Measurements from ENCODE around the gene PLLP. TPM values are rescaled to one million over a fixed set of nuclear protein-coding genes. Genes with fewer than 3 reads are reported as not detected.

The PLLP gene
- total RNA-seq, 2 experiments from 2014 or later = 0.25 to 0.41 TPM

DNA sequence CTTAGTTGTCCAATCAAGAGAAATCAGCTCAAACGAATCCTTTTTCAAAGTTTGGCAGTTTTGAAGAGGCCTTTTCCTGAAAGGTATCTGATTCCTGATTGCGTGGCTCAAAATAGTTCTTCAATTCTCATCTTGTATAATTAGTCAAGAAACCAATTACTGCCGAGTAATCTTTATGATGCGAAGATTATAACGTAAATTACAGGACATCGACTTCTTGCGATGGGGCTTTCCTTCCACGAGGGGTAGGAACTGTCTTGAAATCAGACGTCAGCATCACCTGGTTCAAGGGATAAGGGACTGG is 40.1 kb downstream of the PLLP start:
- H3K27me3 Mint-ChIP-seq (ENCODE audit: low read depth) = no peaks in the 10 kb centered on the region
- DNase-seq = no peak
- intact Hi-C loops (cut with micrococcal nuclease) = loop anchor here (1.0 to 2.0 kb wide), 5 partner anchors 40 to 173 kb away; partner anchors contain the start of genes PLLP, PSME3IP1 and RSPRY1
- H3K9me3 Mint-ChIP-seq = no peaks in the 10 kb centered on the region
- peaks cover 5% of the 10 kb centered on the region for H3K36me3 Mint-ChIP-seq (ENCODE audit: low read depth)
- CTCF ChIA-PET = interaction anchor here (1.8 kb wide), 1 partner anchor 9 kb away, joined by 6 read pairs; no protein-coding TSS in a partner anchor
- peak overlapping the region; percentile 93 for H3K4me3 Mint-ChIP-seq
- H3K4me1 Mint-ChIP-seq (ENCODE audit: low read depth) = peaks cover 16% of the 10 kb centered on the region
- H3K27ac Mint-ChIP-seq = peak overlapping the region; percentile 91

DNA sequence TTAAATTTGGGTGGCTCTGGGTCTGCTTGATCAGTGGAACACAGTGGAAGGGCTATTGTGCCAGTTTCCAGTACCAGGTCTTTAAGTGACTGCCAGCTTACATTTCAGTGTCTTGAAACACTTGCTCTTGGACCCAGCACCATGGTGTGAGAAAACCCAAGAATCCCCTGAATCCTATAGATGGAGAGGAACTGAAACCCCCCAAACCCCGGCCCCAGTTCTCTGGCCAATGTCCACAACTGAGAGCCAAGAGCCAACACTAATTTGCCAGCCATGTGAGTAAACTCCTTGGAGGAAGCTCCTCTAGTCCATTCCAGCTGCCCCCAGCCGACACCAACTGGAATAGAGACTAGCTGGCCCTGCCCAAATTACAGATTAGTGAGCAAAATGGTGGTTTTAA is 41.8 kb downstream of the PLLP start:
- H3K27me3 Mint-ChIP-seq (ENCODE audit: low read depth) = no peaks in the 10 kb centered on the region
- intact Hi-C loops (cut with micrococcal nuclease) = no loop called here
- H3K27ac Mint-ChIP-seq = no peak overlapping the region
- H3K4me3 Mint-ChIP-seq = no peak overlapping the region
- peaks cover 2% of the 10 kb centered on the region for H3K36me3 Mint-ChIP-seq (ENCODE audit: low read depth)
- CTCF ChIA-PET = no interaction called here
- no peaks in the 10 kb centered on the region for H3K9me3 Mint-ChIP-seq
- H3K4me1 Mint-ChIP-seq (ENCODE audit: low read depth) = peaks cover 20% of the 10 kb centered on the region
- no peak for DNase-seq

DNA sequence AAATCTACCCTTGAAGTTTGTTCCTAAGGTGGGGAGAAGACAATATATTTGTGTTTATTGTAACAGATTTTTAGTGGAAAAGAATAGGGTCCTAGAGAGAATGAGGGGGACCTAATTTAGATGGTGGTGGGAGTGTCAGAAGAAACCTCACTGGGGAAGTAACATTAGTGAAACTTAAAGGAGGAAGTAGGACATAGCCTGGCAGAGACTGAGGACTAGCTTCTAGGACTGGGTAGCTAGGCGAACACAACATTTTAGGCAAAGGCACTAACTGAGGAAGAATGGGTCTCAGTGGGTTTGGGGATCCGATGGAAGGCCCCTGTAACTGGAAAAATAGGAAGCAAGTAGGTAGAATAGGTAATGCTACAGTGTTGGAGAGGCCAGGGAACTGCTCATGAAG is 43.6 kb downstream of the PLLP start:
- no peak overlapping the region for H3K4me3 Mint-ChIP-seq
- H3K4me1 Mint-ChIP-seq (ENCODE audit: low read depth) = peaks cover 20% of the 10 kb centered on the region
- H3K27me3 Mint-ChIP-seq (ENCODE audit: low read depth) = no peaks in the 10 kb centered on the region
- CTCF ChIA-PET = interaction anchor here (1.4 kb wide), 1 partner anchor 176 kb away, joined by 6 read pairs; no protein-coding TSS in a partner anchor
- no peak for DNase-seq
- no peaks in the 10 kb centered on the region for H3K9me3 Mint-ChIP-seq
- intact Hi-C loops (cut with micrococcal nuclease) = no loop called here
- H3K36me3 Mint-ChIP-seq (ENCODE audit: low read depth) = peaks cover 5% of the 10 kb centered on the region
- H3K27ac Mint-ChIP-seq = no peak overlapping the region

DNA sequence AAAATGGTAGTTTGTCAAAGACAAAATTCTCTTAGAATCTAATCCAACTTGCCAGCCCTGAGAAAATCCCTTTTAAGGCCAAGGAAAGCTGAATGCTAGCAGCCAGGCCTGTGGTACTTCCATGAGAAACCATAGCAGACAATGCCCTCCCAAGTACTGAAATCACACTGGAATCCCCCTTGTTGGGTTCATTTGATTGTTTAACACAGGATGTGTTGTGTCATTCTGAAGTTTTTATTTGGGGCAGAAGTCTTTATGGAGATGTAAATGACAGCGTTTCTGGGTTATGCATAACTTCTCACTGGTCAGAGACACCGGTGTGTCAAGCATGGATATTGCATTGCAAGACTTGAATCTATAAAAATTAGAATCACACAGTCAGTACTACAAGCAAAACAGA is 45.4 kb downstream of the PLLP start:
- CTCF ChIA-PET = interaction anchor here (0.6 to 0.7 kb wide), 2 partner anchors 23 to 31 kb away, joined by 3 read pairs; no protein-coding TSS in a partner anchor
- H3K27ac Mint-ChIP-seq = peak overlapping the region; percentile 7

DNA sequence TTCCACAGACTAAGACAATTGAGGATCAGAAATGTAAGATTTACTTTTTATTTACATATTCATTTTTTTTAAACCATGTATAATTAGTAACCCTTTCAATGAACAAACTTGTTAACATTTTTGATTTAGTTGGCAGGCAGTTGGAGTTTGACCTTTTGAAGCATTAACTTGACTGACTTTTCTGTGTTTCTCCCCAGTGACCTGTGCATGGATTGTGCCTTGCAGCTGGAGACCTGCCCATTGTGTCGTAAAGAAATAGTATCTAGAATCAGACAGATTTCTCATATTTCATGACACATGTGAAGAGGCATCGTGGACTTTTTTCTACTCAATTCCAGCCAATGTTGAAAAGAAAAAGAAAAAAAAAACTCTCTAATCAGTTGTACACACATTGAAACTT is 45.8 kb downstream of the PLLP start:
- DNase-seq = no peak
- Mint-ChIP-seq H3K4me3 (no peak overlapping the region), H3K36me3 (ENCODE audit: low read depth) (peaks cover 12% of the 10 kb centered on the region), H3K9me3 (no peaks in the 10 kb centered on the region), H3K27me3 (ENCODE audit: low read depth) (no peaks in the 10 kb centered on the region), H3K4me1 (ENCODE audit: low read depth) (peaks cover 16% of the 10 kb centered on the region), H3K27ac (peak overlapping the region; percentile 7)
- intact Hi-C loops (cut with micrococcal nuclease) = no loop called here
- CTCF ChIA-PET = interaction anchor here (0.6 kb wide), 1 partner anchor 31 kb away, joined by 3 read pairs; no protein-coding TSS in a partner anchor

More for the DNA sequence above, 45.4 kb downstream of the PLLP start:
- H3K9me3 Mint-ChIP-seq = no peaks in the 10 kb centered on the region
- H3K4me1 Mint-ChIP-seq (ENCODE audit: low read depth) = peaks cover 16% of the 10 kb centered on the region
- H3K4me3 Mint-ChIP-seq = no peak overlapping the region
- peaks cover 9% of the 10 kb centered on the region for H3K36me3 Mint-ChIP-seq (ENCODE audit: low read depth)
- intact Hi-C loops (cut with micrococcal nuclease) = no loop called here
- DNase-seq = no peak
- H3K27me3 Mint-ChIP-seq (ENCODE audit: low read depth) = no peaks in the 10 kb centered on the region

DNA sequence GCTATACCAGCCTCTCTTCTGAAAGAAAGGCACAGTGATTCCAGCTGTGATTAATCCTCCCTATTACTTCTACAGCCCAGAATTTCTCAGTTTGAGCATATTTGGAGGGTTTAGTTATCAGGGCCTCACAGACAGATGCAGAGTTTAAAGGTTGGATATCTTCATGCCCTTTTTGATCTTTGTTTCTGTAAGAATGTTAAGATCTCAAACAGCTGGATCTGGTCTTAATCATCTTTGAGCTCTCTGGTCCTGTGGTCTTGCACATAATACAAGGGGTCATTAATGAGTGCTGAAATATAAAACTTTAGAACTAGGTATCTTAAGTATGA is 48.5 kb downstream of the PLLP start:
- no peak overlapping the region for H3K4me3 Mint-ChIP-seq
- no peaks in the 10 kb centered on the region for H3K9me3 Mint-ChIP-seq
- H3K36me3 Mint-ChIP-seq (ENCODE audit: low read depth) = peaks cover 18% of the 10 kb centered on the region
- CTCF ChIA-PET = interaction anchor here (0.8 to 1.8 kb wide), 5 partner anchors 9 to 283 kb away, joined by 3 to 6 read pairs (median 4); partner anchors contain the start of gene ARL2BP
- H3K27ac Mint-ChIP-seq = peak overlapping the region; percentile 6
- no peak for DNase-seq
- intact Hi-C loops (cut with micrococcal nuclease) = no loop called here
- H3K4me1 Mint-ChIP-seq (ENCODE audit: low read depth) = peaks cover 14% of the 10 kb centered on the region
- no peaks in the 10 kb centered on the region for H3K27me3 Mint-ChIP-seq (ENCODE audit: low read depth)

DNA sequence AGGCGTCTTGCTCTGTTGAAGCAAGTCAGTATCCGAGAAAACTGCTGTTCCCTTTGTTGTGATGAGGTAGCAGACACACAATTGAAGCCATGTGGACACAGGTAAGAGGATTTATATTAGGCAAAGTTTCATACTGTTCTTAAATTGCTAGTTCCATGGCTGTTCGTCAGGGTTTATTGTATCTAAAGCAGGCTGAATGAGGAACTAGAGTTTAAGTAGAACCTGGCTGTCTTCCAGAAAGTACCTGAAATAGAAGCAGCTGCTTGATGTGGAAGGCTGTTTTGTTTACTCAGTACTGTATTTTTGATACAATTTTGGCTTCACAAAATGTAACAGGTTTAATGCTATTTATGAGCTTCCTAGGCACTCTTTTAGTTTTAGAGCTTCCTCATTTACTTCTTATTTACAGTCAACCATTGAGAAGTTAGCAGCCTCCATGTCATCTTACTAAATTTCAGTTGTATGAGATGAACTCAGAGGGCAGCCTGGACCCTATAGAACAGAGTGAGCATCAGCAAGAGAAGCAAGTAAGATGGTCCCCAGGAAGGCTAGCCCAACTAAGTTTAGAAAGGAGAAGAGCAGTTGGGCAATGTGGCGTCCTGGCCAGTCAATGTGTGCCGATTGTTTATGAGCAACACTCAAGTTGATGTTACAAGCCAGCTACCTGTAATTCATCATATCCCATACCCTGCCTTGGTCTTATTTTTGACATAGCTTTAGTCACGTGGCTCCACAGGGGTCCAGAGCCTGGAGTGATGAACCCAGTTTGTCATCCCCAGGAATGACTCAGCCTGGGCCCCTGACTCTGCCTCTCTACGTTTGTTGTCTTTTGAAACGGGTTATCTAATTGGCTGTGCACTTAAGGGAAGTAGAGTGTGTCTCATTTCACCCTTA is 49.1 kb downstream of the PLLP start:
- intact Hi-C loops (cut with micrococcal nuclease) = no loop called here
- peaks cover 14% of the 10 kb centered on the region for H3K4me1 Mint-ChIP-seq (ENCODE audit: low read depth)
- no peaks in the 10 kb centered on the region for H3K9me3 Mint-ChIP-seq
- H3K27me3 Mint-ChIP-seq (ENCODE audit: low read depth) = no peaks in the 10 kb centered on the region
- H3K27ac Mint-ChIP-seq = peak overlapping the region; percentile 6
- DNase-seq = peak; percentile 67
- H3K4me3 Mint-ChIP-seq = no peak overlapping the region
- H3K36me3 Mint-ChIP-seq (ENCODE audit: low read depth) = peaks cover 23% of the 10 kb centered on the region
- CTCF ChIA-PET = interaction anchor here (0.8 to 1.8 kb wide), 5 partner anchors 10 to 284 kb away, joined by 3 to 6 read pairs (median 4); partner anchors contain the start of gene ARL2BP

DNA sequence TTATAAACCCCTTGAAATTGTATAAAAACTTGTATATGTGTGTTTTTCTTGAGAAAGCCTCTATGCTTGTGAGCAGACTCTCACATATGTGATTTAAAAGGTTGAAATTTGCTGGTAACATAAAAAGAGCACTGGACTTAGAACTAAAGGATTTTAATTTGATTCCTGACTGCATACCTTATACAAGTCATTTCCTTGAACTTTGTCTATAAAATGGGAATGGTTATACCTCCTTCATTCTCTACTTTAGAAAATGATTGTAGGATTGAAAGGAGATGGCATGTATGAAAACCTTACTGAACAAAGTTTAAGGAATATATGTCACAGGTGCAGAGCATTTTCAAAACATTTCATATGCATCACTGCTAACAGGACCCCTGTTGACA is 49.8 kb downstream of the PLLP start:
- intact Hi-C loops (cut with micrococcal nuclease) = no loop called here
- Mint-ChIP-seq H3K4me1 (ENCODE audit: low read depth) (peaks cover 14% of the 10 kb centered on the region), H3K27ac (no peak overlapping the region), H3K27me3 (ENCODE audit: low read depth) (no peaks in the 10 kb centered on the region), H3K36me3 (ENCODE audit: low read depth) (peaks cover 22% of the 10 kb centered on the region), H3K9me3 (no peaks in the 10 kb centered on the region), H3K4me3 (no peak overlapping the region)
- CTCF ChIA-PET = interaction anchor here (1.2 kb wide), 1 partner anchor 11 kb away, joined by 6 read pairs; the partner anchor contains the start of gene ARL2BP
- no peak for DNase-seq

DNA sequence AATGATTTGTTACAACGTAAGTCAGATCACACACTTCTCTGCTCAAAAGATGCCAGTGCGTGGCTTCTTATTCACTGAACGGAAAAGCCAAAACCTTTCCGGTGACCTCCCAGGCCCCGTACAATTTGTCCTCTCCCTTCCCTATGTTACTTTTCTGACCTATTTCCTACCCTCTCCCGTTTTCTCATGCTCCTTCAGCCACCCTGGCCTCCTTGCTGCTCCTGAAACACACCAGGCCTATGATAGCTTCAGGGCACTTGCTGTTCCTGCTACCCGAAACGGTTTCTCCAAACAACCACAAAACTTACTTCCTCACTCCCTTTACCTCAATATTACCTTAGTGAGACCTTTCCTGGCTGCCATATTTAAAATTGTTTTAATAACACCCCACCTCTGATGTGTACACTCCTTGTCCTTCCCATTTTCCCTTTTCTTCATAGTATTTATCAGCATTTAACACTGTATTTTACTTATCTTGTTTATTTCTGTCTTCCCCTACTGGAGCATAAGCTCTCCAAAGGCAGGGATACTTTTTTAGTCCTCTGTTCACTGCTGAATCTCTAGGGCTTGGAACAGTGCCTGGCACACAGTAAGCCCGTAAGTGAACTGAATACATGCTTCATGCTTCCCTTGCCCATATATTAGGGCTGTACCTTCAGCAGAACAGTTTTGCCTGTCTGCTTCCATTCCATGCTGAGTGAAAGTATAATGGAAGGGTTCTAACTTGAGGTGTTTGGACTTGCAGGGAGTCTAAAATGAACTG is 50.3 kb downstream of the PLLP start:
- no peak overlapping the region for H3K4me3 Mint-ChIP-seq
- H3K9me3 Mint-ChIP-seq = no peaks in the 10 kb centered on the region
- intact Hi-C loops (cut with micrococcal nuclease) = no loop called here

DNA sequence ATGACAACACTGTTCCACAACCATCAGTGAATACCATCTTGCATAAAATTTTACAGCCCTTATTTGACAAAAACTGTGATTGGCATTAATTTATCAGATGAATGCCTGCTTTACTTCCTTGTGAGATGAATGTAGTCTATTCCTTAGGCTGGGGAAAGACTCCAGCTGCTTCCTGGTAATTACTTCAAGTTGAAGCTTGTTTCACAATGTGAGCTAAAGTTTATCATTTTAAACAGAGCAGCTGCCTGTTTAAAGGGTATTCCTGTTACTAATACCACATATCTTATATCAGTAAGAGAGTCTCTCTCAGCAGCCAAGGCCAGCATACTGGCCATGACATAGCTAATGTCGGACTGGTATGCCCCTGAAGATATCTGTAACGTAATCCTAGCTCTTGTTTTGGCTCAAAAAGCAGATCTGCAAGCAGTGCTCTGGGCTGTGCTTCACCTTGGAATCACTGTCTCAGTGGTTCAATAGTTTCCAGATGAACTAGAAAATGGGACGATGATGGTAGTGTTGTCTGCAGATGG is 52.6 kb downstream of the PLLP start:
- CTCF ChIA-PET = no interaction called here
- intact Hi-C loops (cut with micrococcal nuclease) = no loop called here
- H3K4me3 Mint-ChIP-seq = no peak overlapping the region
- H3K36me3 Mint-ChIP-seq (ENCODE audit: low read depth) = peaks cover 25% of the 10 kb centered on the region
- peaks cover 9% of the 10 kb centered on the region for H3K4me1 Mint-ChIP-seq (ENCODE audit: low read depth)
- DNase-seq = no peak
- H3K27ac Mint-ChIP-seq = no peak overlapping the region
- no peaks in the 10 kb centered on the region for H3K27me3 Mint-ChIP-seq (ENCODE audit: low read depth)
- H3K9me3 Mint-ChIP-seq = no peaks in the 10 kb centered on the region

More for the DNA sequence above, 50.3 kb downstream of the PLLP start:
- CTCF ChIA-PET = interaction anchor here (1.0 kb wide), 1 partner anchor 23 kb away, joined by 3 read pairs; no protein-coding TSS in a partner anchor
- DNase-seq = no peak
- H3K27me3 Mint-ChIP-seq (ENCODE audit: low read depth) = no peaks in the 10 kb centered on the region
- peaks cover 12% of the 10 kb centered on the region for H3K4me1 Mint-ChIP-seq (ENCODE audit: low read depth)
- peaks cover 22% of the 10 kb centered on the region for H3K36me3 Mint-ChIP-seq (ENCODE audit: low read depth)
- no peak overlapping the region for H3K27ac Mint-ChIP-seq

DNA sequence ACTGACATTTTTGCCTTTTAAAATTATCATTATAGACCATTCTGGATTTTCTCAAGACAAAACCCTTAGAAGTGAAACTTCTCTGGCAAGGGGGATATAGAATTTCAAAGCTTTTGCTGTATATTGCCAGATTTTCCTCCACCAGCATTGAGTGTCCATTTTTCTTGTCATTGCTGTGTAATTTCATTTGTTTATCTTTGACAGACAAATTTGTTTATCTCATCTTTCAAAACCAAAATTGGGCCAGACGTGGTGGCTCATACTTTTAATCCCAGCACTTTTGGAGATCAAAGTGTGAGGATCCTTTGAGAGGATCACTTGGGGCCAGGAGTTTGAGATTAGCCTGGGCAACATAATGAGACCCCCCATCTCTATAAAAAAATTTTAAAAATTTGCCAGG is 55.4 kb downstream of the PLLP start:
- CTCF ChIA-PET = interaction anchor here (1.4 kb wide), 1 partner anchor 265 kb away, joined by 5 read pairs; no protein-coding TSS in a partner anchor
- H3K36me3 Mint-ChIP-seq (ENCODE audit: low read depth) = peaks cover 24% of the 10 kb centered on the region
- DNase-seq = no peak
- intact Hi-C loops (cut with micrococcal nuclease) = loop anchor here (5.0 kb wide), 1 partner anchor 37 kb away; no protein-coding TSS in a partner anchor
- H3K4me1 Mint-ChIP-seq (ENCODE audit: low read depth) = no peaks in the 10 kb centered on the region
- H3K9me3 Mint-ChIP-seq = no peaks in the 10 kb centered on the region
- H3K27ac Mint-ChIP-seq = no peak overlapping the region
- no peak overlapping the region for H3K4me3 Mint-ChIP-seq
- no peaks in the 10 kb centered on the region for H3K27me3 Mint-ChIP-seq (ENCODE audit: low read depth)
